Myocyte (in vitro differentiated cells): ENCODE results near the gene MED8. TPM values are rescaled to one million over a fixed set of nuclear protein-coding genes. Genes with fewer than 3 reads are reported as not detected.
A peak's percentile ranks its signal among the peaks of the same experiment; 100 is the strongest.

Experiments used
- DNase-seq: peaks from one replicate; pipeline ENCODE4 v3.0.0-alpha.2; 2012; ENCODE audit warnings: low read depth
- polyA plus RNA-seq: library from polyadenylated mRNA; unstranded; fragments of >200 nt; gene quantifications from one replicate; pipeline ENCODE4 v1.2.1, GENCODE V29; 2012; ENCODE audit warnings: missing spikeins
- total RNA-seq: library from RNA; depleted of rRNA; stranded (reverse); fragments of >200 nt; gene quantifications from 2 replicates; pipeline ENCODE4 v1.2.3, GENCODE V29; 2014

The MED8 gene
- total RNA-seq, result 24.8 and 37.0 TPM in 2 replicates
- polyA plus RNA-seq, result 44.2 TPM

- DNase-seq, result peak; percentile 96
Measured at GRCh38 chr1:43389326-43390313, at the start of gene MED8, which contains the start of gene SZT2. MED8 (minus strand) TSS chr1:43389800; CDS start chr1:43389764, 36 bp downstream. SZT2 (plus strand) TSS chr1:43389899; CDS start chr1:43389969, 70 bp downstream.

GRCh38 chr1:43438953-43439581, 49.5 kb upstream of the MED8 start:
- no peak for DNase-seq

GRCh38 chr1:43438576-43438952, 49.0 kb upstream of the MED8 start:
- no peak for DNase-seq

GRCh38 chr1:43438006-43438405, 48.4 kb upstream of the MED8 start:
- no peak for DNase-seq

GRCh38 chr1:43437031-43437973, 47.7 kb upstream of the MED8 start:
- no peak for DNase-seq

GRCh38 chr1:43436371-43436770, 46.8 kb upstream of the MED8 start:
- no peak for DNase-seq

GRCh38 chr1:43435146-43436145, 45.8 kb upstream of the MED8 start:
- DNase-seq, result peak; percentile 32

GRCh38 chr1:43434256-43434655, 44.7 kb upstream of the MED8 start:
- DNase-seq, result no peak

GRCh38 chr1:43432907-43433306, 43.3 kb upstream of the MED8 start:
- no peak for DNase-seq

- no peak for DNase-seq
Measured at GRCh38 chr1:43432171-43432860, 42.7 kb upstream of the MED8 start.

- no peak for DNase-seq
Measured at GRCh38 chr1:43431676-43432075, 42.1 kb upstream of the MED8 start.

- DNase-seq, result no peak
Measured at GRCh38 chr1:43430831-43431230, 41.2 kb upstream of the MED8 start.

GRCh38 chr1:43427941-43428340, 38.3 kb upstream of the MED8 start:
- DNase-seq, result no peak

- DNase-seq, result no peak
Measured at GRCh38 chr1:43427524-43427923, 37.9 kb upstream of the MED8 start.

- no peak for DNase-seq
Measured at GRCh38 chr1:43426221-43426620, 36.6 kb upstream of the MED8 start.

GRCh38 chr1:43425045-43425444, 35.4 kb upstream of the MED8 start:
- DNase-seq, result no peak

GRCh38 chr1:43423672-43424550, 34.3 kb upstream of the MED8 start:
- DNase-seq, result no peak

- no peak for DNase-seq
Measured at GRCh38 chr1:43422995-43423671, 33.5 kb upstream of the MED8 start.
